GM12878 (cell line): ENCODE measurements around the gene ZNF765. TPM values are rescaled to one million over a fixed set of nuclear protein-coding genes. Genes with fewer than 3 reads are reported as not detected.

Experiments used
- ATAC-seq: fragments of 200-7000 bp; cut with Tn5 transposase; 3 replicates; pipeline ENCODE4 v1.9.1; 2020; ENCODE audit warnings: mild to moderate bottlenecking, moderate library complexity
- BruUV-seq: library from RNA; stranded (reverse); fragments of 400-500 nt; replicated peaks from 2 replicates; lab custom pipeline; 2021; lab: Mats Ljungman, UMichigan
- CTCF ChIA-PET: fragments of 300-600 bp; sonication (Branson Sonifier 250); formaldehyde crosslinking; extraction: SDS; loops from one replicate; lab custom pipeline; 2021; ENCODE audit warnings: inconsistent platforms; lab: Yijun Ruan, JAX
- POLR2A ChIA-PET: fragments of 350-600 bp; formaldehyde crosslinking; extraction: SDS; loops from one replicate; lab custom pipeline; 2021; ENCODE audit warnings: inconsistent platforms; lab: Charles Lee
- RAD21 ChIA-PET: fragments of 300-600 bp; sonication (Branson Sonifier 250); formaldehyde crosslinking; loops from one replicate; lab custom pipeline; 2023; ENCODE audit warnings: antibody characterized with exemption; ENCODE audit not compliant: unreplicated experiment; lab: Charles Lee
- SMC1A ChIA-PET: fragments of 300-600 bp; sonication (Branson Sonifier 250); formaldehyde crosslinking; loops from one replicate; lab custom pipeline; 2023; ENCODE audit not compliant: unreplicated experiment, uncharacterized antibody; lab: Charles Lee
- DNase-seq: peaks from one replicate; pipeline ENCODE4 v3.0.0-alpha.2; 2011; ENCODE audit warnings: low read depth, low spot score
- FAIRE-seq: peaks from 3 replicates; lab custom pipeline; 2011; peaks lifted over from hg19 to GRCh38; lab: Jason Lieb, UNC
- H2AFZ ChIP-seq: 2 replicates; pipeline ENCODE4 v1.6.0; 2011; ENCODE audit warnings: low read depth, low read length, control low read depth; ENCODE audit not compliant: control insufficient read depth
- H3K27ac ChIP-seq: 2 replicates; pipeline ENCODE4 v1.5.1; 2011; ENCODE audit warnings: control low read depth; ENCODE audit not compliant: control insufficient read depth, insufficient read depth
- H3K27me3 ChIP-seq, 2 experiments: replicated peaks in 1 of 2; 2 replicates each; pipeline versions ENCODE4 v1.6.0 to v1.6.1; 2011; ENCODE audit warnings: low read length in 1 of 2; ENCODE audit not compliant: control insufficient read depth in 2 of 2, insufficient read depth in 2 of 2
- H3K36me3 ChIP-seq, 2 experiments: 2 replicates each; pipeline ENCODE4 v1.5.1; 2011; ENCODE audit warnings: low read length in 1 of 2; ENCODE audit not compliant: control insufficient read depth in 2 of 2, insufficient read depth in 2 of 2
- H3K4me1 ChIP-seq: 2 replicates; pipeline ENCODE4 v1.6.1; 2011; ENCODE audit warnings: mild to moderate bottlenecking, low read length, moderate library complexity, mixed read lengths; ENCODE audit not compliant: control insufficient read depth, insufficient read depth
- H3K4me2 ChIP-seq: 2 replicates; pipeline ENCODE4 v1.6.0; 2011; ENCODE audit warnings: control low read depth; ENCODE audit not compliant: control insufficient read depth, insufficient read depth
- H3K4me3 ChIP-seq: fragments of 200-600 bp; sonication (generic); 2 replicates; pipeline ENCODE4 v1.5.1; 2016
- H3K79me2 ChIP-seq: 2 replicates; pipeline ENCODE4 v1.6.0; 2011; ENCODE audit warnings: low read length; ENCODE audit not compliant: control insufficient read depth, insufficient read depth
- H3K9ac ChIP-seq: 2 replicates; pipeline ENCODE4 v1.8.0; 2011; ENCODE audit warnings: low read length, control low read depth, mixed read lengths; ENCODE audit not compliant: control insufficient read depth, insufficient read depth
- H3K9me3 ChIP-seq: replicated peaks from 3 replicates; pipeline ENCODE4 v1.5.1; 2011; ENCODE audit warnings: mild to moderate bottlenecking, low read length; ENCODE audit not compliant: control insufficient read depth, insufficient read depth
- H4K20me1 ChIP-seq: 2 replicates; pipeline ENCODE4 v1.6.0; 2011; ENCODE audit not compliant: control insufficient read depth, insufficient read depth
- CBX3 ChIP-seq: fragments of 200-600 bp; sonication (generic); IDR thresholded peaks from 2 replicates; pipeline ENCODE4 v1.6.1; 2016; ENCODE audit warnings: low read depth, borderline replicate concordance
- CHD2 ChIP-seq: IDR thresholded peaks from 2 replicates; pipeline ENCODE4 v1.6.1; 2011; ENCODE audit warnings: low read depth, low read length, improper control_type of control experiment, borderline replicate concordance
- CHD4 ChIP-seq: fragments of 200-600 bp; sonication (generic); IDR thresholded peaks from 2 replicates; pipeline ENCODE4 v1.6.1; 2016; ENCODE audit warnings: mild to moderate bottlenecking
- CREM ChIP-seq: IDR thresholded peaks from 2 replicates; pipeline ENCODE4 v1.6.1; 2014; ENCODE audit warnings: antibody characterized with exemption, low read depth
- EGR1 ChIP-seq, 2 experiments: IDR thresholded peaks; 1 replicate in 1 of 2; 2 replicates in 1 of 2; pipeline ENCODE4 v1.6.1; 2011 to 2012; ENCODE audit warnings: low read depth in 2 of 2, low read length in 2 of 2, borderline replicate concordance in 1 of 2, mild to moderate bottlenecking in 1 of 2, moderate library complexity in 1 of 2
- ETV6 ChIP-seq, 2 experiments: fragments of 450-650 bp in 1 of 2; IDR thresholded peaks in 1 of 2; conservative IDR thresholded peaks in 1 of 2; 2 replicates each; pipeline ENCODE4 v1.6.1; 2014; ENCODE audit warnings: antibody characterized with exemption in 1 of 2, borderline replicate concordance in 1 of 2, low read depth in 1 of 2, mild to moderate bottlenecking in 1 of 2, moderate library complexity in 1 of 2
- EZH2 ChIP-seq: IDR thresholded peaks from 2 replicates; pipeline ENCODE4 v1.6.1; 2012; ENCODE audit warnings: low read depth, mild to moderate bottlenecking, control low read depth, inconsistent platforms, low read length, borderline replicate concordance; ENCODE audit not compliant: control insufficient read depth
- IKZF1 ChIP-seq: fragments of 450-650 bp; conservative IDR thresholded peaks from 2 replicates; pipeline ENCODE4 v1.6.1; 2017; ENCODE audit warnings: antibody characterized with exemption, mild to moderate bottlenecking
- JUNB ChIP-seq: IDR thresholded peaks from 2 replicates; pipeline ENCODE4 v1.6.1; 2016; ENCODE audit warnings: antibody characterized with exemption, mild to moderate bottlenecking
- MEF2A ChIP-seq: IDR thresholded peaks from 2 replicates; pipeline ENCODE4 v1.6.1; 2011; ENCODE audit warnings: low read depth, mild to moderate bottlenecking, low read length, moderate library complexity; ENCODE audit not compliant: insufficient read depth
- NBN ChIP-seq: fragments of 450-650 bp; IDR thresholded peaks from 2 replicates; pipeline ENCODE4 v1.6.1; 2016
- POU2F2 ChIP-seq: IDR thresholded peaks from 3 replicates; pipeline ENCODE4 v1.6.1; 2011; ENCODE audit warnings: low read depth, mild to moderate bottlenecking, low read length, borderline replicate concordance
- SREBF2 ChIP-seq: IDR thresholded peaks from 2 replicates; pipeline ENCODE4 v1.6.1; 2012; ENCODE audit warnings: mild to moderate bottlenecking, low read length
- STAT1 ChIP-seq: fragments of 450-650 bp; conservative IDR thresholded peaks from 2 replicates; pipeline ENCODE4 v1.6.1; 2014; ENCODE audit warnings: antibody characterized with exemption, mild to moderate bottlenecking
- ZNF24 ChIP-seq: fragments of 450-650 bp; IDR thresholded peaks from 2 replicates; pipeline ENCODE4 v1.6.1; 2017; ENCODE audit warnings: antibody characterized with exemption, mild to moderate bottlenecking
- WGBS: methylation state at CpG from one replicate; pipeline ENCODE4 v1.1.6; 2016; ENCODE audit warnings: low lambda C conversion rate; ENCODE audit not compliant: insufficient replicate concordance, insufficient coverage; ENCODE audit errors: missing lambda C conversion rate; 5-methylcytosine and 5-hydroxymethylcytosine counted together
- in situ Hi-C: fragments of 300-500 bp; cut with MboI; formaldehyde crosslinking; loops from 9 replicates; pipeline ENCODE4 v1.14.3; 2018; ENCODE audit warnings: mixed read lengths
- intact Hi-C: fragments of 100-400 bp; cut with micrococcal nuclease; formaldehyde crosslinking; loops from one replicate; pipeline ENCODE4 v1.14.2; 2022; ENCODE audit not compliant: unreplicated experiment
- polyA plus RNA-seq, 11 experiments: library from polyadenylated mRNA; depleted of rRNA in 4 of 11; unstranded in 6 of 11; stranded (reverse) in 5 of 11; fragments of >200 nt; fragmentation: Nextera tagmentation in 4 of 11; fragmentation: Illumina TruSeq in 1 of 11; extraction: Ambion mirVana in 4 of 11; extraction: Trizol in 1 of 11; gene quantifications; 1 replicate in 1 of 11; 2 replicates in 10 of 11; pipeline versions ENCODE4 v1.2.1 to v1.2.3, GENCODE V29; 2011 to 2016; ENCODE audit warnings: inconsistent platforms in 2 of 11, missing spikeins in 2 of 11, low read depth in 1 of 11
- total RNA-seq, 4 experiments: library from RNA; depleted of rRNA in 3 of 4; stranded (reverse); fragments of >200 nt in 3 of 4; fragmentation: Illumina TruSeq in 1 of 4; extraction: Trizol in 1 of 4; gene quantifications; 2 replicates each; pipeline versions ENCODE4 v1.2.1 to v1.2.3, GENCODE V29; 2013 to 2021
- TF ChIP-seq, protein P1 (sequence below): IDR thresholded peaks from 2 replicates; pipeline ENCODE4 v1.6.1; 2012; ENCODE audit warnings: low read depth, low read length, improper control_type of control experiment
- TF ChIP-seq, protein P2 (sequence below): IDR thresholded peaks from 2 replicates; pipeline ENCODE4 v1.6.1; 2011; ENCODE audit warnings: low read depth, mild to moderate bottlenecking, low read length, moderate library complexity, borderline replicate concordance; ENCODE audit errors: extremely low read depth
- TF ChIP-seq, protein P3 (sequence below): fragments of 450-650 bp; conservative IDR thresholded peaks from 2 replicates; pipeline ENCODE4 v1.6.1; 2017; ENCODE audit warnings: mild to moderate bottlenecking, moderate library complexity

Gene ZNF765
- total and polyA plus RNA-seq, 10 of the 15 experiments (the other 5 are each of a cell fraction or from before 2014, with no cell fraction given), result 2.9 to 12.7 (median 7.0) TPM

DNA sequence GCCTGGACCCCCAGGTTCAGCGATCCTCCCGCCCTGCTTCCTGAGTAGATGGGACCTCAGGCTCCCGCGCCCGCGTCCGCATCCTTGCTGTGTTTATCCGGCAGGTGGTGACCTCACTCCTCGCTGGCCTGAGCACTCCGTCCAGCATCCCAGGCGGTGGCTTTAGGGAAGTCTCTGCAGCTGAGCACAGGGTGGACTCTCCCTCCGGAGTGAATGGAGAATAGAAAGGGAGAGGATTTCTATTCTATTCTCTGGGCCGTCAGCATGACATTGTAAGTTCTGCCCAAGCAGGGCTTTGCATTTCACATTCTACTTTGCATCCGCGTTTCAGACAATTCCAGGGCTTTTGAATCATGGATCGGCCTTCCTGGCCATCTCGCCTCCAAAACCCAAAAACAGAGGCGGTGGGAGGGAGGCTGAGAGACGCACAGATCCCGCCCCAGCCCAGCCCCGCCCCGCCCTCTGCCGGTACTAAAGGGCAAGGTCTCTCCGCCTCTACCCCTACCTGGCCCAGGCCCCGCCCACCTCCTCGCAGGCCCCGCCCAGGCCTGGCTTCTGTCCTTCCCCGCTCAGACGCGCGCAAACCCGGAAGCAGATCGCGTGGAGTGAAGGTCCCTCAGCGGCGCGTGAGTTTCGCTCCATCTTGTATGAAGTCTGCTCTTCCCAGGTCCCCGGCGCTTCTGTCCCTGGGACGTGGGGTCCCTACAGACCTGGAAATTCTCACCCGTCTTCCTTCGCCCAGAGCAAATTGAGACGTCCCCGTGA lies 29.6 kb upstream of the ZNF765 start, which contains the start of gene ZNF525 (continued):
- TF ChIP-seq ETV6 (conservative IDR thresholded peaks at IDR 0.05 in 1 of 2, IDR thresholded peaks at IDR 0.05 in 1 of 2; ENCODE audit: borderline replicate concordance in 1 of 2, low read depth in 1 of 2) (no peak), CHD2 (no peak), EZH2 (no peak)

DNA sequence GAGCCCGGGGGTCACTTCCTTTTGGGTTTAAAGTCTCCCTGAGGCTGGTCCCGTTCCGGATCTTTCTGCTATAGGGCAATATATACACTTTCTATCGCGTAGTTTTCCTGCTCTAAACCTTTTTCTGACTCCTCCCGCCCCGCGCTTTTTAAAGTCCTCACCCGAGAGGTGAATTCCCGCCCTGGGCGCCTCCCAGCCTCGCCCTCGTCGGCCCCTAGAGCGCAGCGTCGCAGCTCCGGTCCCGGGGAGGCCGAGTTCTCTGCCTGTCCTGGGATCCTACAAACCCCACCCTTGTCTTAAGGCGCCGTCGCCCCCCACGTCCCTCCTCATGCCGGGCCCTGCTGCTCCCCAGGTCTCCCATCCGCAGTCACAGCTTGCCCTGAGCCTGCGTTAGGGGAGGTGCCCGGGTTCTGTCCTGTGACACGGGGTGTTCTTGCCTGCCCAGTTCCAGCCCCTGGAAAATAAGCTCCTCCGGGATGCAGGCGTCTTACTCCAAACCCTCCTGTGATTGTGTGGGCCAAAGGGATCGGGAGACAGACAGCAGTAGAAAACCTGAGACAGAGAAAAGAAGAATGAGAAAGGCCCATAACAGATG lies 29.0 kb upstream of the ZNF765 start:
- Histone ChIP-seq H3K4me2 (peak overlapping the region; percentile 72), H3K79me2 (peaks cover 2% of the 10 kb centered on the region), H3K9me3 (peaks cover 3% of the 10 kb centered on the region; the same call in 2 of the 3 replicates), H3K27ac (peak overlapping the region; percentile 87), H3K4me3 (peak overlapping the region; percentile 86), H3K4me1 (no peaks in the 10 kb centered on the region), H3K27me3 (no peaks in the 10 kb centered on the region), H4K20me1 (no peaks in the 10 kb centered on the region), H2AFZ (peak overlapping the region; percentile 92), H3K36me3 (no peaks in the 10 kb centered on the region), H3K9ac (peak overlapping the region; percentile 95)
- intact Hi-C loops, result no loop called here
- ChIA-PET RAD21 (no interaction called here), CTCF (interaction anchor here (0.6 to 1.9 kb wide), 3 partner anchors 29 to 99 kb away, joined by 3 to 4 read pairs (median 4); partner anchors contain the start of gene ZNF765), SMC1A (no interaction called here), POLR2A (interaction anchor here (0.9 kb wide), 1 partner anchor 29 kb away, joined by 5 read pairs; no protein-coding TSS in a partner anchor)
- peak; percentile 81 for ATAC-seq
- in situ Hi-C loops, result no loop called here
- 2% methylated on average over 32 of the region's 32 CpGs for WGBS
- DNase-seq, result no peak
- TSS peak; percentile 74 for BruUV-seq
- FAIRE-seq, result no peak
- TF ChIP-seq NBN (peak; percentile 49; the same call in 1 of the 2 replicates), IKZF1 (no peak), CHD4 (no peak), CHD2 (no peak), SREBF2 (no peak), ZNF24 (no peak), CREM (no peak), EGR1 (IDR thresholded peaks at IDR 0.05; ENCODE audit: borderline replicate concordance in 1 of 2, low read depth in 2 of 2, low read length in 2 of 2) (no peak), POU2F2 (0 out of 3 replicates have a peak, but pooled peaks have one; percentile 3), CBX3 (no peak), JUNB (no peak), STAT1 (no peak), MEF2A (no peak)
- TF ChIP-seq, protein P1, sequence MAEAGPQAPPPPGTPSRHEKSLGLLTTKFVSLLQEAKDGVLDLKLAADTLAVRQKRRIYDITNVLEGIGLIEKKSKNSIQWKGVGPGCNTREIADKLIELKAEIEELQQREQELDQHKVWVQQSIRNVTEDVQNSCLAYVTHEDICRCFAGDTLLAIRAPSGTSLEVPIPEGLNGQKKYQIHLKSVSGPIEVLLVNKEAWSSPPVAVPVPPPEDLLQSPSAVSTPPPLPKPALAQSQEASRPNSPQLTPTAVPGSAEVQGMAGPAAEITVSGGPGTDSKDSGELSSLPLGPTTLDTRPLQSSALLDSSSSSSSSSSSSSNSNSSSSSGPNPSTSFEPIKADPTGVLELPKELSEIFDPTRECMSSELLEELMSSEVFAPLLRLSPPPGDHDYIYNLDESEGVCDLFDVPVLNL, result peak; percentile 85
- TF ChIP-seq, protein P2, sequence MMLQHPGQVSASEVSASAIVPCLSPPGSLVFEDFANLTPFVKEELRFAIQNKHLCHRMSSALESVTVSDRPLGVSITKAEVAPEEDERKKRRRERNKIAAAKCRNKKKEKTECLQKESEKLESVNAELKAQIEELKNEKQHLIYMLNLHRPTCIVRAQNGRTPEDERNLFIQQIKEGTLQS, result no peak
- TF ChIP-seq, protein P3, sequence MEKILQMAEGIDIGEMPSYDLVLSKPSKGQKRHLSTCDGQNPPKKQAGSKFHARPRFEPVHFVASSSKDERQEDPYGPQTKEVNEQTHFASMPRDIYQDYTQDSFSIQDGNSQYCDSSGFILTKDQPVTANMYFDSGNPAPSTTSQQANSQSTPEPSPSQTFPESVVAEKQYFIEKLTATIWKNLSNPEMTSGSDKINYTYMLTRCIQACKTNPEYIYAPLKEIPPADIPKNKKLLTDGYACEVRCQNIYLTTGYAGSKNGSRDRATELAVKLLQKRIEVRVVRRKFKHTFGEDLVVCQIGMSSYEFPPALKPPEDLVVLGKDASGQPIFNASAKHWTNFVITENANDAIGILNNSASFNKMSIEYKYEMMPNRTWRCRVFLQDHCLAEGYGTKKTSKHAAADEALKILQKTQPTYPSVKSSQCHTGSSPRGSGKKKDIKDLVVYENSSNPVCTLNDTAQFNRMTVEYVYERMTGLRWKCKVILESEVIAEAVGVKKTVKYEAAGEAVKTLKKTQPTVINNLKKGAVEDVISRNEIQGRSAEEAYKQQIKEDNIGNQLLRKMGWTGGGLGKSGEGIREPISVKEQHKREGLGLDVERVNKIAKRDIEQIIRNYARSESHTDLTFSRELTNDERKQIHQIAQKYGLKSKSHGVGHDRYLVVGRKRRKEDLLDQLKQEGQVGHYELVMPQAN, result 0 out of 2 replicates have a peak, but pooled peaks have one; percentile 21
